GM21723 (cell line): ENCODE measurements around the gene SPART.

Experiments used
- ATAC-seq: cut with Tn5 transposase; IDR thresholded peaks from one replicate; pipeline ENCODE4 v1.9.1; 2021; ENCODE audit warnings: mild to moderate bottlenecking, moderate library complexity; ENCODE audit not compliant: unreplicated experiment

The SPART gene

DNA sequence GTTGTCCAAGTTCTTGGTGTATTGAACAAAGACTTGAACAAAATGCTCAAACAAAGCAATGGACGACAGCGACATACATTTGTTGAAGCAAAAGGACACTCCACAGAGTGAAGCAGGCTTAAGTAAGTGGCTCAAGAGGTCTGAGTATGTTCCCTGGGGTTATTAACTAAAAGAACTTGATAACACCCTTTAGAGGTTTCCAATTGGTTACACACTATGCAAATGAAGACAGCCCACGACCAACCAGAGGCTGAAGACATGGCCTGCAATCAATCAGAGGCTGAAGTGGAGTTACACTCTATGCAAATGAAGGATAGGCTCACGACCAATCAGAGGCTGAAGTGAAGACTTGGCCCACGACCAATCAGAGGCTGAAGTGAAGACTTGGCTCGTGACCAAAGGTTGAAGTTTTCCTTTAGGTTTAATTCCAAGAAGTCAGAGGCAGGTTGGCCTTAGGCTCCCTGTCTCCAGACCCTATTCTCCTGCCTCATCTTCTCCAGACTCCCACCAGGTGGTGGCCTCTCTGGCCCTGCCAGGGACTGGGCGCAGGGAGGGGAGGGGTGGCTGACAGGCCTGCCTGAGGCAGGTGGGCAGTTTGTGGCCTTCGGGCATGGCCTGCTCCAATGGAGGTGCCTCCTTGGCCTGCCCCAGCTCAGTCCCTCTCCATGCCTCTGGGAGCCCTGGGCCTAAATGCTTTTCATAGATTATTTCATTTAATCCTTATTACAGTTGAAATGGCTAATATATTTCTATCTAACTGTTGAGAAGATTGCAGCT is 86.6 kb downstream of the SPART start:
- no peak for ATAC-seq

DNA sequence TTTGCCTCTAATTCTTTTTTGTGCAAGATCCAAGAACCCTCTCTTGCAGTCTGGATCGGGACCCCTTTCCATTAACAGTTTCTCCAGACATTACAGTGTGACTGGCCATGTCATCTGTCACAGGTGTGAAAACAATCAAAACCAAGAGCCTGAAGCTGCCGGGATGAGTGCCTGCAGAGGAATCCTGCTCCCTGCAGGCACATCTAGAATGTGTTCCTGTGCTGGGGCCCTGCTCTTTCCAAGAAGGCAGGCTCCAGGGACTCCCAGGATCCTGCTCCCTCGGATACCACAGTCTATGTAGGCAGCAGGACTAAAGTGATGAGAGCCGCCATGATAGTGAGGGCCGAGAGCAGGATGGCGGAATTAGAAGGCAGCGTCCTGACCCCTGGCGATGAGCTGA is 87.4 kb downstream of the SPART start:
- ATAC-seq, result no peak
